Measurements from ENCODE around the gene C1QTNF9B.

The C1QTNF9B gene

GRCh38 chr13:23909606-23910005 is 12.3 kb upstream of the C1QTNF9B start:
- TF ChIP-seq FOXP2 (optimal IDR thresholded peaks at IDR 0.05; ENCODE audit: borderline replicate concordance, extremely low read depth, extremely low read length, insufficient read depth) (no peak), POLR2AphosphoS5 (IDR thresholded peaks at IDR 0.05; ENCODE audit: low read depth, low read length) (no peak), TAF1 (IDR thresholded peaks at IDR 0.05; ENCODE audit: borderline replicate concordance, insufficient read depth, low read length) (no peak), REST (IDR thresholded peaks at IDR 0.05; ENCODE audit: insufficient read depth in 1 of 2, low read depth in 2 of 2, low read length in 2 of 2) (no peak), SIN3A (IDR thresholded peaks at IDR 0.05; ENCODE audit: borderline replicate concordance, insufficient read depth, low read length) (no peak)

- TF ChIP-seq SIN3A (IDR thresholded peaks at IDR 0.05; ENCODE audit: borderline replicate concordance, insufficient read depth, low read length): no peak
These were observed 8.5 kb upstream of the C1QTNF9B start for GRCh38 chr13:23905766-23906165.

- TF ChIP-seq SIN3A (IDR thresholded peaks at IDR 0.05; ENCODE audit: borderline replicate concordance, insufficient read depth, low read length) (no peak), TAF1 (IDR thresholded peaks at IDR 0.05; ENCODE audit: borderline replicate concordance, insufficient read depth, low read length) (no peak), POLR2AphosphoS5 (IDR thresholded peaks at IDR 0.05; ENCODE audit: low read depth, low read length) (no peak), FOXP2 (optimal IDR thresholded peaks at IDR 0.05; ENCODE audit: borderline replicate concordance, extremely low read depth, extremely low read length, insufficient read depth) (no peak), REST (IDR thresholded peaks at IDR 0.05; ENCODE audit: insufficient read depth in 1 of 2, low read depth in 2 of 2, low read length in 2 of 2) (no peak)
These were observed 6.6 kb upstream of the C1QTNF9B start for GRCh38 chr13:23903906-23904280.

GRCh38 chr13:23902975-23903905 is 5.9 kb upstream of the C1QTNF9B start:
- no peak for TF ChIP-seq TAF1 (IDR thresholded peaks at IDR 0.05; ENCODE audit: borderline replicate concordance, insufficient read depth, low read length)
- TF ChIP-seq POLR2AphosphoS5 (IDR thresholded peaks at IDR 0.05; ENCODE audit: low read depth, low read length): no peak
- TF ChIP-seq REST (IDR thresholded peaks at IDR 0.05; ENCODE audit: insufficient read depth in 1 of 2, low read depth in 2 of 2, low read length in 2 of 2): no peak
- TF ChIP-seq FOXP2 (optimal IDR thresholded peaks at IDR 0.05; ENCODE audit: borderline replicate concordance, extremely low read depth, extremely low read length, insufficient read depth): no peak
- no peak for TF ChIP-seq SIN3A (IDR thresholded peaks at IDR 0.05; ENCODE audit: borderline replicate concordance, insufficient read depth, low read length)

GRCh38 chr13:23901365-23901764 is 4.1 kb upstream of the C1QTNF9B start:
- TF ChIP-seq TAF1 (IDR thresholded peaks at IDR 0.05; ENCODE audit: borderline replicate concordance, insufficient read depth, low read length) (no peak), FOXP2 (optimal IDR thresholded peaks at IDR 0.05; ENCODE audit: borderline replicate concordance, extremely low read depth, extremely low read length, insufficient read depth) (no peak), REST (IDR thresholded peaks at IDR 0.05; ENCODE audit: insufficient read depth in 1 of 2, low read depth in 2 of 2, low read length in 2 of 2) (no peak), SIN3A (IDR thresholded peaks at IDR 0.05; ENCODE audit: borderline replicate concordance, insufficient read depth, low read length) (no peak), POLR2AphosphoS5 (IDR thresholded peaks at IDR 0.05; ENCODE audit: low read depth, low read length) (no peak)

Data from PFSK-1 (cell line).